GM21367 (cell line): Measurements from ENCODE around the gene DSG2.

ENCODE experiments used
- ATAC-seq: cut with Tn5 transposase; IDR thresholded peaks from one replicate; pipeline ENCODE4 v1.9.1; 2021; ENCODE audit not compliant: unreplicated experiment

Gene DSG2

DNA sequence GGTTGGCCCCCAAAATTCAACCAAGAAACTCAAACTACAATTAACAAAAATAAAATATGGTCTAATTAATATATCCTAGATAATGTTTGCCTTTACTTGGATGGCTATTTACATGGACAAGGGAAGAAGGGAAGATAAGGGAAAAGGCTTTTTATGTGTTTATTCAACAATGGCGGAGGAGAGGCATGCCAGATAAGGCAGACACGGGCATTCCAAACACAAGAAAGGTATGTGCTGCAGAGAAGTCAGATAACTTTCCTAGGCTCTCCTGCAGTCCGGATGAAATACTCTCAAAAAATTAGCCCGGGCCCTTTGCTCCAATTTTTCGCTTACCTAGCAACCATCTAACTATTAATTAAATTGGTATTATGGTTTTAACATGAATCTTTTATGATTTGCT, 88.6 kb downstream of the DSG2 start:
- ATAC-seq = no peak

DNA sequence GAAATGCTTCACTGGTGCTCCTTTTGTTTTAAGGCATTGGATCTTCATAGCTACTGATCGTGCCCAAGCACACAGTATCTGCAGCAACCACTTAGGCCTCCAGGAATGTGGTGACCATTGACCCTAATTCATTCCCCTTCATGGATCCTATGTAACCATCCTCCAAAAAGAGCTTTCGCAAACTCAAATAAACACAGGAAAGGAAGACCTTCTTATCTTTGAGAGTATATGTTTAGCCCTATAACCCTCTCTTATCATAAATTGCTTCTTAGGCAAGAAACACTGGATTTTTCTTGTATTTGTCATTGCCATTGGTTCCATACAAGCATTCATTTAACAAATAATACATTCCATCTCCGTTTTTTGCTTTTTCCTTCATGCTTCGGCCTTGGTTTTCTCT, 89.6 kb downstream of the DSG2 start:
- ATAC-seq = no peak

DNA sequence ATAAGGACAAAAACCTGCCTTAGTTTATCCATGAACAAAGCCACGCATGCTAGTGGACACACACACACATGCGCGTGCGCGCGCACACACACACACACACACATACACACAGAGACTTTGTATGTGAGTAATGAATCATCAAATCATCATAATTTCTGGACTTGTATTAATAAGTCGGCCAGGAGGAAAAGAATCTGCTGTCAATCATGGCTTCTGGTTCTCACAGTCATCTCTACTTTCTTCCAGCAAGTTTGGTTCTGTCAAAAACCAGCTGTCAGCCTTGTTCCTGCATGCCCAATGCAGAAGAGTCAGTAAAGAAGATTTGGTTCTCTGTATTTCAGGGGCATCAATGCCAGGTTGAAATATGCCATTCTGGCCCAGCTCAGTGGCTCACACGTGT, 92.6 kb downstream of the DSG2 start:
- ATAC-seq = no peak

DNA sequence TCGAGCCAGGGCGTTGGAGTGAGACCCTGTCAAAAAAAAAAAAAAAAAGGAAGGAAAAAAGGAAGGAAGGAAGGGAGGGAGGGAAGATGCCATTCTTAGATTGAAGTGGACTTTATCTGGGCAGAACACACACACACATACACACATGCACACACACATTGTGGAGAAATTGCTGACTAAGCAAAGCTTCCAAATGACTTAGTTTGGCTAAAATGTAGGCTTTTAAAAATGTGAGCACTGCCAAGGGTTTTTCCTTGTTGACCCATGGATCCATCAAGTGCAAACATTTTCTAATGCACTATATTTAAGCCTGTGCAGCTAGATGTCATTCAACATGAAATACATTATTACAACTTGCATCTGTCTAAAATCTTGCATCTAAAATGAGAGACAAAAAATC, 93.1 kb downstream of the DSG2 start:
- ATAC-seq = no peak

DNA sequence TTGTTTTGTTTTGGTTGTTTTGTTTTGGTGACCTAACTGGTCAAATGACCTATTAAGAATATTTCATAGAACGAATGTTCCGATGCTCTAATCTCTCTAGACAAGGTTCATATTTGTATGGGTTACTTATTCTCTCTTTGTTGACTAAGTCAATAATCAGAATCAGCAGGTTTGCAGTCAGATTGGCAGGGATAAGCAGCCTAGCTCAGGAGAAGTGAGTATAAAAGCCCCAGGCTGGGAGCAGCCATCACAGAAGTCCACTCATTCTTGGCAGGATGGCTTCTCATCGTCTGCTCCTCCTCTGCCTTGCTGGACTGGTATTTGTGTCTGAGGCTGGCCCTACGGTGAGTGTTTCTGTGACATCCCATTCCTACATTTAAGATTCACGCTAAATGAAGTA, 93.7 kb downstream of the DSG2 start, which contains the start of gene TTR:
Gene TTR (plus strand): TSS at position 250 of the 400 bp plus-strand sequence. CDS start 26 bp downstream, at position 276.
- no peak for ATAC-seq

DNA sequence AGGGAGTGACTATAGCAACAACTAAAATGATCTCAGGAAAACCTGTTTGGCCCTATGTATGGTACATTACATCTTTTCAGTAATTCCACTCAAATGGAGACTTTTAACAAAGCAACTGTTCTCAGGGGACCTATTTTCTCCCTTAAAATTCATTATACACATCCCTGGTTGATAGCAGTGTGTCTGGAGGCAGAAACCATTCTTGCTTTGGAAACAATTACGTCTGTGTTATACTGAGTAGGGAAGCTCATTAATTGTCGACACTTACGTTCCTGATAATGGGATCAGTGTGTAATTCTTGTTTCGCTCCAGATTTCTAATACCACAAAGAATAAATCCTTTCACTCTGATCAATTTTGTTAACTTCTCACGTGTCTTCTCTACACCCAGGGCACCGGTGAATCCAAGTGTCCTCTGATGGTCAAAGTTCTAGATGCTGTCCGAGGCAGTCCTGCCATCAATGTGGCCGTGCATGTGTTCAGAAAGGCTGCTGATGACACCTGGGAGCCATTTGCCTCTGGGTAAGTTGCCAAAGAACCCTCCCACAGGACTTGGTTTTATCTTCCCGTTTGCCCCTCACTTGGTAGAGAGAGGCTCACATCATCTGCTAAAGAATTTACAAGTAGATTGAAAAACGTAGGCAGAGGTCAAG, 94.7 kb downstream of the DSG2 start:
- ATAC-seq = no peak

DNA sequence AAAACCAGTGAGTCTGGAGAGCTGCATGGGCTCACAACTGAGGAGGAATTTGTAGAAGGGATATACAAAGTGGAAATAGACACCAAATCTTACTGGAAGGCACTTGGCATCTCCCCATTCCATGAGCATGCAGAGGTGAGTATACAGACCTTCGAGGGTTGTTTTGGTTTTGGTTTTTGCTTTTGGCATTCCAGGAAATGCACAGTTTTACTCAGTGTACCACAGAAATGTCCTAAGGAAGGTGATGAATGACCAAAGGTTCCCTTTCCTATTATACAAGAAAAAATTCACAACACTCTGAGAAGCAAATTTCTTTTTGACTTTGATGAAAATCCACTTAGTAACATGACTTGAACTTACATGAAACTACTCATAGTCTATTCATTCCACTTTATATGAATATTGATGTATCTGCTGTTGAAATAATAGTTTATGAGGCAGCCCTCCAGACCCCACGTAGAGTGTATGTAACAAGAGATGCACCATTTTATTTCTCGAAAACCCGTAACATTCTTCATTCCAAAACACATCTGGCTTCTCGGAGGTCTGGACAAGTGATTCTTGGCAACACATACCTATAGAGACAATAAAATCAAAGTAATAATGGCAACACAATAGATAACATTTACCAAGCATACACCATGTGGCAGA, 97.3 kb downstream of the DSG2 start:
- no peak for ATAC-seq

DNA sequence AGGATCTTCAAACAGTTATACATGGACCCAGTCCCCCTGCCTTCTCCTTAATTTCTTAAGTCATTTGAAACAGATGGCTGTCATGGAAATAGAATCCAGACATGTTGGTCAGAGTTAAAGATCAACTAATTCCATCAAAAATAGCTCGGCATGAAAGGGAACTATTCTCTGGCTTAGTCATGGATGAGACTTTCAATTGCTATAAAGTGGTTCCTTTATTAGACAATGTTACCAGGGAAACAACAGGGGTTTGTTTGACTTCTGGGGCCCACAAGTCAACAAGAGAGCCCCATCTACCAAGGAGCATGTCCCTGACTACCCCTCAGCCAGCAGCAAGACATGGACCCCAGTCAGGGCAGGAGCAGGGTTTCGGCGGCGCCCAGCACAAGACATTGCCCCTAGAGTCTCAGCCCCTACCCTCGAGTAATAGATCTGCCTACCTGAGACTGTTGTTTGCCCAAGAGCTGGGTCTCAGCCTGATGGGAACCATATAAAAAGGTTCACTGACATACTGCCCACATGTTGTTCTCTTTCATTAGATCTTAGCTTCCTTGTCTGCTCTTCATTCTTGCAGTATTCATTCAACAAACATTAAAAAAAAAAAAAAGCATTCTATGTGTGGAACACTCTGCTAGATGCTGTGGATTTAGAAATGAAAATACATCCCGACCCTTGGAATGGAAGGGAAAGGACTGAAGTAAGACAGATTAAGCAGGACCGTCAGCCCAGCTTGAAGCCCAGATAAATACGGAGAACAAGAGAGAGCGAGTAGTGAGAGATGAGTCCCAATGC, 98.3 kb downstream of the DSG2 start:
- no peak for ATAC-seq

DNA sequence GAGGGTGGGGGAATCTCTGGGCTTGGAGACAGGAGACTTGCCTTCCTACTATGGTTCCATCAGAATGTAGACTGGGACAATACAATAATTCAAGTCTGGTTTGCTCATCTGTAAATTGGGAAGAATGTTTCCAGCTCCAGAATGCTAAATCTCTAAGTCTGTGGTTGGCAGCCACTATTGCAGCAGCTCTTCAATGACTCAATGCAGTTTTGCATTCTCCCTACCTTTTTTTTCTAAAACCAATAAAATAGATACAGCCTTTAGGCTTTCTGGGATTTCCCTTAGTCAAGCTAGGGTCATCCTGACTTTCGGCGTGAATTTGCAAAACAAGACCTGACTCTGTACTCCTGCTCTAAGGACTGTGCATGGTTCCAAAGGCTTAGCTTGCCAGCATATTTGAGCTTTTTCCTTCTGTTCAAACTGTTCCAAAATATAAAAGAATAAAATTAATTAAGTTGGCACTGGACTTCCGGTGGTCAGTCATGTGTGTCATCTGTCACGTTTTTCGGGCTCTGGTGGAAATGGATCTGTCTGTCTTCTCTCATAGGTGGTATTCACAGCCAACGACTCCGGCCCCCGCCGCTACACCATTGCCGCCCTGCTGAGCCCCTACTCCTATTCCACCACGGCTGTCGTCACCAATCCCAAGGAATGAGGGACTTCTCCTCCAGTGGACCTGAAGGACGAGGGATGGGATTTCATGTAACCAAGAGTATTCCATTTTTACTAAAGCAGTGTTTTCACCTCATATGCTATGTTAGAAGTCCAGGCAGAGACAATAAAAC, 100.2 kb downstream of the DSG2 start:
- no peak for ATAC-seq
